Measurements from ENCODE around the gene PPP6C.
"Not testable (repeated sequence)": the region's sequence is repeated elsewhere in the genome, so short reads cannot be mapped to it uniquely, and the experiment has no call there.

Gene PPP6C

DNA sequence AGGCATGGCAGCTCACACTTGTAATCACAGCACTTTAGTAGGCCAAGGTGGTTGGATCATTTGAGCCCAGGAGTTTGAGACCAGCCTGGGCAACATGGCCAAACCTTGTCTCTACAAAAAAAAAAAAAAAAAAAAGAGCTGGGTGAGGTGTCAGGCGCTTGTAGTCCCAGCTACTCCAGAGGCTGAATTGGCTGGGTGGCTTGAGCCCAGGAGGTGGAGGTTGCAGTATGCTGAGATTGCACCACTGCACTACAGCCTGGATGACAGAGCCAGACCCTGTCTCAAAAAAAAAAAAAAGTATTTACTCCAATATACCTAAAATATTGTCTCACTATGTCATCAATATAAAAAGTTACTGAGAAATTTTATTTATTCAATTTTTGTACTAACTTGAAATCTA lies 49.0 kb downstream of the PPP6C start:
- no peak for DNase-seq

DNA sequence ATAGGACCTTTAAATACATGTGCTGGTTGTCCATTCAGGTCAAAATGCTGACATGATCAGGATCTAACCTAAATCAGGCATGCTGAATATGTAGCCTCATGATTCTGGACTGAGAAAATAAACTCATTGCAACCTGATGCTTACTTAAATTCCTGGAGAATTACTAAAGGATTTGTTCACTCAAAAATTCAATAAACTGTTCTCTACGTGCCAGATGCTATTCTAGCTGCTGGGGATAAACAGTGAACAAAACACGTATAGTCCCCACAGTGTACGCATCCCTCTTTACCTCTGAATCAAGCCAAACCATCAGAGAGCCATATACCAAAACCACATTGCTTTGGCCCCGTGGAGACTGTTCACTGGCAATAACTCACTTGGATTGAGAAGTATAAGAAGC lies 52.4 kb downstream of the PPP6C start:
- DNase-seq: no peak

GRCh38 chr9:125134976-125135375 lies 54.6 kb downstream of the PPP6C start:
- no peak for DNase-seq

GRCh38 chr9:125133403-125134329 lies 55.9 kb downstream of the PPP6C start:
- DNase-seq: no peak

GRCh38 chr9:125131778-125132177 lies 57.8 kb downstream of the PPP6C start:
- DNase-seq: no peak

GRCh38 chr9:125126019-125126746 lies 63.4 kb downstream of the PPP6C start:
- no peak for DNase-seq

DNA sequence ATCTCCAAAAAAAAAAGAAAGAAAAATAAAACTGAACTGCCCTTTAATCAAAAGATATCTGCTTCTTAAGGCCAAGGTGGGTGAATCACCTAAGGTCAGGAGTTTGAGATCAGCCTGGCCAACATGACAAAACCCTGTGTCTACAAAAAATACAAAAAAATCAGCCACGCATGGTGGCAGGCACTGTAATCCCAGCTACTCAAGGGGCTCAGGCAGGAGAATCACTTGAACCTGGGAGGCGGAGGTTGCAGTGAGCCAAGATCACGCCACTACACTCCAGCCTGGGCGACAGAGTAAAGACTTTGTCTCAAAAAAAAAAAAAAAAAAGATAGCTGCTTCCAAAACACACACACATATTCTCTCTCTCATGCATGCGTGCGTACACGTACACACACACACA lies 64.1 kb downstream of the PPP6C start:
- DNase-seq: no peak

DNA sequence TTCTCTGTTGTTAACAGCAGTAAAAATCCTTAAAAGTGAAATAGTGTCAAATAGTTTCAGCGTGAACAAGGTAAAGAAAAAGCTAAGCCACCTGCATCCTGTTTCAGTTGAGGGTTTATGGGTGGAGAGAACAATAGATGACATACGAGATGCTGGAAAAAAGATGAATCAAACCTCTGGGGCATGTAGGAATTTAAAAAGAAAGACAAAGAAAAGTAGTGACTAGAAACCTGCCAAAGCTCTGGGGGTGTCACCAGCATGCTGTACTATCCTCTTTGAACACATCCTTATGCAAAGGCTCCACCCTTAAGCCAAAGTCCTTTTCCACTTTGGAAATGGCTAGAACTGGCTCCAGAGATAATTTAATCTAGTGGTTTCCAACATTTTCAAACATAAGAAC lies 68.5 kb downstream of the PPP6C start:
- no peak for DNase-seq

DNA sequence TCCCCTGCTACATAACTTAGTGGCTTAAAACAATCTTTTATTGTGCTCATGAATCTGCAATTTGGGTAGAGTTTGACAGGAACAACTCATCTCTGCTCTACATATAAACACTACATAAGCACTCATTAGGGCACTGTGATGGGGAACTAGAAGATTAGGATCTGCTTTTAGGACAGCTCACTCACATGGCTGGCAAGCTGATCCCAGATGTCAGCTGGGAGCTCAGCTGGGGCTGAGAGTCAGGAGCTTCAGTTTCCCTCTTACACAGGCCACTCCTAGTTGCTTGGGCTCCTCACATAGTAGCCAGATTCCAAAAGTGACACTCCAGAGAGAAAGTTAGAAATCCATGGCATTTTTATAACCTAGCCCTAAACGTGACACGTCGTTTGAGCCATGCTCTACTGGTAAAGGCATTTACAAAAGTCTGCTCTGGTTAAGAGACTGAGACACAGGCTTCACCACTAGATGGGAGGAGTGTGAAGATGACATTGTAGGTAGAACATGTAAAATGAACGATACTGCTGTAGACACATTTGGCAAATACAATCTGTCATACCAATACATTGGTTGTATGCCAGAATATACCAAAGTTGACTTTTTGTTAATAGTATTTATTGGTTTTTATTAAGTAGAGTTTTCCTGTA lies 69.8 kb downstream of the PPP6C start:
- DNase-seq: no peak

DNA sequence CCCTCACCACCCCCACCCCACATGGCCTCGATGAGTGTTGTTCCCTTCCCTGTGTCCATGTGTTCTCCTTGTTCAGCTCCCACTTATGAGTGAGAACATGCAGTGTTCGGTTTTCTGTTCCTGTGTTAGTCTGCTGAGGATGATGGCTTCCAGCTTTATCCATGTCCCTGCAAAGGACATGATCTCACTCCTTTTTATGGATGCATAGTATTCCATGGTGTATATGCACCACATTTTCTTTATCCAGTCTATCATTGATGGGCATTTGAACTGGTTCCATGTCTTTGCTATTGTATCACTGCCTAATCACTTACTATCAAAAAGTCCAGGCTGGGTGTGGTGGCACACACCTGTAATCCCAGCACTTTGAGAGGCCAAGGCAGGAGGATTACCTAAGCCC lies 70.9 kb downstream of the PPP6C start:
- DNase-seq: not testable (repeated sequence)

GRCh38 chr9:125114503-125114902 lies 75.1 kb downstream of the PPP6C start:
- not testable (repeated sequence) for DNase-seq

GRCh38 chr9:125110464-125110863 lies 79.1 kb downstream of the PPP6C start:
- no peak for DNase-seq

GRCh38 chr9:125108541-125108940 lies 81.1 kb downstream of the PPP6C start:
- DNase-seq: not testable (repeated sequence)

GRCh38 chr9:125106285-125106893 lies 83.2 kb downstream of the PPP6C start:
- DNase-seq: no peak

GRCh38 chr9:125103770-125104460 lies 85.7 kb downstream of the PPP6C start:
- no peak for DNase-seq

- DNase-seq: no peak
These were observed 86.6 kb downstream of the PPP6C start for GRCh38 chr9:125103021-125103420.

DNA sequence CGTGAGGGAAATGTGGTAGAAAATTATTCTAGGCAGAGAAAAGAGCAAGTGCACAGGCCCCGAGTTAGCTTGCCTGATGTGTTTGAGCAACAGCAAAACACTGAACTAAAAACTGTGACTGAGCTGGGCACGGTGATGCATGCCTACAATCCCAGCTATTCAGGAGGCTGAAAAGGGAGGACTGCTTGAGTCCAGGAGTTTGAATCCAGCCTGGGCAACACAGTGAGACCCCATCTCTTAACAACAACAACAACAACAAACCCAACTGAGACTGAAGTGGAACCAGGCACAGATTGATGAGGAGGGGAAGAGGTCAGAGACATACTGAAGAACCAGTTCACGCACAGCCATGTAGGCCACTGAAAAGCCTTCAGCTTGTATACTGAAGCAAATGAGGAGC lies 88.8 kb downstream of the PPP6C start:
- no peak for DNase-seq

DNA sequence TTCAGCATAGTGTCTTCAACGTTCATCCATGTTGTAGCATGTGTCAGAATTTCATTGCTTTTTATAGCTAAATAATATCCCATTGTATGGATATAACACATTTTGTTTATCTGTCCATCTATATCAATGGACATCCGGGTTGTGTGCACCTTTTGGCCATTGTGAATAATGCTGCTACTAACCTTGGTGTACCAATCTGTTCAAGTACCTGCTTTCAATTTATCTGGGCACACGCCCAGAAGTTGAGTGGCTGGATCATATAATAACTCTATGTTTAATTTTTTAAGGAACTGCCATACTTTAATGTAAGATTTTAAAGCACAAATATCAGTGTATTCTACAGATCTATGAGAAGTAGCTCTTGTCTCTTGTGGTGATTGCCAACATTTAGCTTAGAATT lies 89.8 kb downstream of the PPP6C start:
- no peak for DNase-seq
